CD4-positive, alpha-beta T cell treated with Interleukin-10 for 1 hour (primary cell): ENCODE results near the gene CLDN5.

Experiments used
- DNase-seq: peaks from one replicate; pipeline ENCODE4 v3.0.0-alpha.2; 2020

Gene CLDN5

DNA sequence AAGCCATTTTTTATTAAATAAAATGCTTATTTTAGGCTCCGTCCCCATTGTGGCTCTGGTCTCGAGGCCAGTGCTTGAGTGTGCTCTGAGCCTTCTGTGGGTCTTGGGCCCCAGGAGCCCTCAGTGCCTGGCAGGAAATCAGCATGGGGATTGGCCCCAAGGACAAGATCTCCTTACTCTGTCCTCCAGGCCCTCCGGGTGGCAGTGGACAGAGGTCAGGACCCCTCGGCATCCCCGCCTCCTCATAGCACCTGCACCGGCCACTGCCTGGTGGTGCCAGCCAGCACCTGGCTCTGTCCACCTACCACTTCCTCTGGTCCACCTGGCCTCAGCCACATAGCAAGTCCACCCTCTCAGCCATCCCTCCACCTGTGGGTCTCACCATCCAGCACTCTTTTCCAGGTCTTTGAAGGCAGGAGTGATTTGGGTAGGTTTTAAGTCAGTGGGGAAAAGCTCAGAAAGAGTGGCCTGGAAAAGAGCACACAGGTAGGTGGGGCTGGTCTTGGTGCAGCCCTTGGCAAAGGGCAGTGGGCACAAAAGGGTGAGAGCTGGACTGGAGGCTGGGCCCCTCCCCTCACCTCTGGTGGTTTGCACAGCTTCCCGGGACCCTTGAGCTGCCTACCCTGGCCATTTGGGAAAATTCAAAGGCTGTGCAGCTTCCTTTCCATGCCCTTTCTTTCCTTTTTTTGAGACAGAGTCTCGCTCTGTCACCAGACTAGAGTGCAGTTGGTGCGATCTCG is 3.5 kb downstream of the CLDN5 start:
- no peak for DNase-seq

DNA sequence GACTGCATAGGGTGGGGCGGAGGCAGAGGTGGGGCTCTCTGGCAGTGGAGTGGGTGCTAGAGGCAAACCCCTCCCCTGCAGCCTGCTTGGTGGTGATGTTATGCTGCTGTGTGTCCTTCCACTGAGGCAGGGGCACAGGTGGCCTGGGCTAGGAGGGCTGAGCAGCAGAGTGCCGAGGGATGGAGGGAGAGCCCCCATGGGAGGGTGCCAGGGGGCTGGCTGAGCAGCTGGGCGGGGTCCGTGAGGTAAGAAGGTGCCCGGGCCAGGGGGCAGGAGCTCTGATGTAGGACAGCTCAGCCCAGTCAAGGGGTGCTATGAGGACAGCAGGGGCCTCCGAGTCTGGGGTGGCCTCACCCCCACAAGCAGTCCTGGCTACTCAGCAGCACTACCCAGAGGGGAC is 4.2 kb downstream of the CLDN5 start:
- no peak for DNase-seq

DNA sequence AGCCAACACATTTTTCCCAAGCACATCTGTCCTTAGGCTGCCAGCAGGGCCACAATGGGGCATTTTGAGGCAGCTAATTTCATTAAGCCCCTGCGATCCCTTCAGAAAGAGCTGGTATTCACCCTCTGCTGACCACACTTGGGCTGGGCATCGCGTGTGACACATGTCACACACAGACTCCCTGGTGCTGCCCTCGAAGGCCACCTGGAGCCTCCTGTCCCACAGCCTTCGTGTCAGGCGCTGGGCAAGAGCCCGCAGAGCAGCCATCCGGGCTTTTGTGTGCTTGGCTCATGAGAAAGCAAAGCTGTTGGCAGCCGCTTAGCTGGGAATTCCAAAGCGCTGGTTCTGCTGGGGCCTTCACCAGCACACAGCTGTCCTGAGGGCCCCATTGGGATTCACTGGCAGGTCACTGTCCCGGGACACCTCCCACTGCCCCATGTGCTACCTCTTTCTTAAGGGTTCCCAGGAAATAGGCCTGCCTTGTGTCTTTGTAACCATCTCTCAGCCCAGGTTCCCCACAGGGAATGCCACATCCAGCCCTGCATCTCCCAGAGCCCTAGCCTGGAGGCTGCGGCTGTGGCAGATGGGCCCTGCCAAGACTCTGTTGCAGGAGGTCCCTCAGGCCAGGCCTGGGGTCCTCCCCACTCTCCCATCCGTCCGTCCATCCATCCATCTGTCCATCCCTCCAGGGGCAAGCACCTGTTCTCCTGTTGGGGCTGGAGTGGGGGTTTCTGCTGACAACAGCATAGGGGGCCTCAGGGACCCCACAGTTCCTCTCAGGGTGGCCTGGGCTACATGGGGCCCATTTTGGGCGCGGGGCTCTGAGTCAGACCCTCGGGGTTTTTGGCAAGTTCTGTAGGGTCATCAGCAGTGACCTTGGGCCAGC is 4.9 kb downstream of the CLDN5 start:
- DNase-seq, result no peak

DNA sequence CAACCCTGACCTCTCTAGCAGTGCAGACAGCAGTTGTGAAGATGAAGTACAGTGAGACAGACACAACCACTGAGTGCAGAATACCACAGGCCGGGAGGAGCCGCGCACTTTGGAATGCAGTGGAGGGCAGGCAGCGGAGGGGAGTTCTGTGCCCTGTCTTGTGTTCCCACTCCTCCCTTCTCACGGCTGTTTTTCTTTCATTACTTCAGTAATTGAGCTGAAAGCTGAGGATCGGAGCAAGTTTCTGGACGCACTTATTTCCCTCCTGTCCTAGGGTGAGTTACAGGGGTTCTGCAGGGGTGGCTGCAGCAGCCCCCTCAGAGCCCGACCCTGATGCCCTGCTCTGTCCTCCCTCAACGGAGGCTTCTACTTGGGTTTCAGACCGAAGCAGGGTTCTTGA is 5.6 kb downstream of the CLDN5 start:
- no peak for DNase-seq

DNA sequence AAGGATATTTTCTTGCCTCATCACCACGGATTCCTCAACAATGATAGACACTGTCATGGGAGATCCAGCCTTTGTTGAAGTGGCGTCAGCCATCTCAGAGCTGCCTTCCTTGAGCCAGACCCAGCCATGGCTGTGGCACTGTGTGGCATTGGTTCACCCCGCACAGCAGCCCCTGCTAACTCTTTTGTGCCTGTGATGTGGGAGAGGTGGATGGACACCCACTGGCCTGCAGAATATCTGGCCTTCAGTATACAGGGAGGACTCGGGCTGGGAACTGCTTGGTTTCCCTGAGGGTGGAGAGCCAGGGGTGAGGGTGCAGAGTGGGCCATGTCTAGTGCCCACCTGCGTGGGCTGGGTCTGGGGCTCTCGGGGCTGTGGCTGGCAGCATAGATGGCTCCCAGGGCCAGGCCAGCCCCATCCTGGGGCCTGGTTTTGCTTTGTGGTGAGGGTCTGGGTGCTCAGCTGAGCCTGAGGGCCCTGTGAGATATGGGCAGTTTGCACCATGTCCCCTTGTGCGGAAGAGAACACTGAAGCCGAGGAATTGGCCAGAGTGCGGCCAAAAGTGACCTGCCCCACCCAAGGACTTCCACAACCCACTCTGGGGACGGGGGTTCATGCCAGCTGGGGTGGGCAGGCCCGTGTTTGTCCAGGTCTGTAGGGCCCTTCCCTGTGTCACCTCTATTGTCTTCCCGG is 6.1 kb downstream of the CLDN5 start:
- no peak for DNase-seq

DNA sequence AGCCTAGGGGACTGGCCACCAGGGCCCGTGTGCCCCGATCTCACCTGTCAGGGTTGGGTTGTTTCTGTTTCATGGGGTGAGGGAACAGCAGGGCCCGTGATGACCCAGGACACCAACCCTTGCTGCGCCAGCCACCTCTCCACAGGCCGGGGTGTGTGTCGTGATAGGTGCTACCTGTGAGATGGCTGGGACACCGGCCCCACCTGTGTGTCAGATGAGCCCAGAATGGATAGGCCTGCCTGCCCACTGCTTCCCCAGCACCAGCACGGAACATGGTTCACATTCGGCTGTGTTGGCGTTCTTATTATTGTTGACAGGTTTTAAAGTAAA is 7.1 kb downstream of the CLDN5 start:
- no peak for DNase-seq

DNA sequence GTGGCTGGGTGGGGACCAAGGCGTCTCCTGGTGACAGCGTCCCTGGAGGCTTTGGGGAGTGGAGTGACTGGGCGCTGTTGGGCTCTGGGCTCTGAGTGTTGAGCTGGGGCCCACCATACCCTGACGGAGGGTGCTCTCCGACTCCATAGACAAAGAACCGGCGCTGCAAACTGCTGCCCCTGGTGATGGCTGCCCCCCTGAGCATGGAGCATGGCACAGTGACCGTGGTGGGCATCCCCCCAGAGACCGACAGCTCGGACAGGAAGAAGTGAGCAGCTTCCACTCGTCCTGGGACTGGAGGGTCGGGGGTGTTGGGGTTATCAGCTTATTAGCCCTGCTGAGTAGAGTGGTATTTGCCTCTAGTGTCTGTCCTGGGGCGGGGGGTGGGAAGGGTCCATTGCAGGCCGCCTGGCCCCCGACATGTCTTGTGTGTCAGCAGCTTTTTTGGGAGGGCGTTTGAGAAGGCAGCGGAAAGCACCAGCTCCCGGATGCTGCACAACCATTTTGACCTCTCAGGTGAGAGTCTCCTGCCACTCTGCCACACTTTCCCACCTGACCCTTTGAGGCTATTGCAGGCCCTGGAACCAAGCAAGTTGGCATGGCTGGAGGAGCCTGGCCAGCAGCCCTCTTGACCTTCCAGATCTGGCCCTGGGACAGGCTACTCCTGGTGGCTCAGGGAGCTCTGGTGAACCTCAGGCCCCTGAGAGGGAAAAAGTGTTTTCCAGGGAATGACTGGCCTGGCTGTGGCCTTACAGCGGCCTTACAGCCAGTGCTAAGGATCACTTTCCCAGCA is 7.6 kb downstream of the CLDN5 start:
- no peak for DNase-seq

DNA sequence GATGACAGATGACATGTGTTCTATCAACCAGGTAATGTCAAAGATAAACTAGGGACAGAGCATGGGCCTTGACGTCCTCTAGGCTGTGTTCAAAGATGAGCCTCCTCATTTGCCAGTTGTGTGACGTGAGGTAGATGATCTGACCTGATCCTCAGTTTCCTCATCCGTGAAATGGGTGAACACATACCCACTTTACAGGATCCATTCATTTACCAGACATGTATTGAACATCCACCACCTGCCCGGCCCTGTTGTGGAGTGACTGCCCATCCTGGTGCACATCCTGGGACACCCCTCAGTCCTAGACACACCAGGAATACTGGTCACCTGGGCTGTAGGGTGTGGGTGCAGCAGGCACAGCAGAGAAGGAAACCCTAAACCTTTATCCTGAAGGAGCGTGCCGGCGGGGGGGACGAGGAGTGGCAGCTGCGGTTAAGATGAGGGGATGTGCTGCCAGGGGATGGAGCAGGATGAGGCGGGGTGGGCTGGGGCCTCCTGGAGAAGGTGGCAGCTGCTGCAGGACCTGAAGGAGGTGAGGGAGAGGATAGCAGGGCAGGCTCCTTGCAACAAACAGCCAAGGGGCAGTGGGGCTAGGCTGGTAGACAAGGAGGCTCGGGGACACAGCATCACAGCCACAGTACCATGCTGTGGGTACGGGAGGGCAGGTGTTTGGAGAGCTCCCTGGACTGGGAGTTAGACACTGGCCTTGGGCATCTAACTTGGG is 8.4 kb downstream of the CLDN5 start:
- no peak for DNase-seq

DNA sequence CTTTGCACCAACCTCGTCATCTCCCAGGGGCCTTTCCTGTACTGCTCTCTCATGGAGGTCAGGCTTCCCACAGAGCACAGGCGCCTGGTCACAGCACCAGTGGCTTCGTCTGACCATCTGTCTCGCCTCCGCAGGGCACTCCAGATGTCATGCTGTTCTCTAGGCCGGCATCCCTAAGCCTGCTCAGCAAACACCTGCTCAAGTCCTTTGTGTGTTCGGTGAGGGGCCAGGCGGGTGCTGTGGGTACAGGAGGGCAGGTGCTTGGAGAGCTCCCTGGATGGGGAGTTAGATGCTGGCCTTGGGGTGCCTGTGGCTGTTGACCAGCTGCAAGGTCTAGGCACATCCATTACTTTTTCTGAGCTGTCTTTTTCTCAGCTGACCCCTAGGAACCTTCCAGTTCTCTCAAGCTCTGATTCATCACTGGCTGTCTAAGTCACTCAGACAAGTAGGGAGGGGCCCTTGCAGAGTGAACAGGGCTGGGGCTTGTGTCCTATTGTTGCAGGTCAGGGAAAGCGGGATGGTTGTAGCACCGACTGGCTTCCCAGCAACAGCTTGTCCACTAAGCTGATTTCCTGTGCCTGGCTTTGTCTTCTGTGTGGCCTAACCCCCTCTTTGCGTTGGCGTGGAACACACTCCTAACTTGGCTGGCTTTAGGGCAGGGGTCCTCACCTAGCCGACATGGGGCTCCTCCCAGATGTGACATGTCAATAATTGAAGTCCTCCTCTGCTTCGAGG is 9.2 kb downstream of the CLDN5 start:
- DNase-seq, result no peak

DNA sequence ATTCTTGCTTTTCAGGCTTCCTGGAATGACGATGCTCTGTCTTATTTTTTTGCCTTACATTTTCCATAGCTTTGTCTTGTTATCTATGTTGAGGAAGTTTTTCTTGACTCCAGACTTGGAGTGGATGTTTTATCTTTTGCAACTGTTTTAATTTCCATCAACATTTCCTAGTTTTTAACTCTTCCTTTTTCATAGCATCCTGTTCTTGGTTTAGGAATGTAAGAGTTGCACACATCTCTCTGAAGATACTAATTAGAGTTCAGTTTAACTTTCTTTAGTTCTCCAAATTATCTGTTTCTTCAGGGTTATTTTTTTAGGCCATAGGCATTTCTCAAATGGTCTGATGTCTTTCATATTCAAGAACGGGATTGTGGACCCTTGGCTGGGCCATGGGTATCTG is 10.4 kb downstream of the CLDN5 start:
- DNase-seq, result no peak

DNA sequence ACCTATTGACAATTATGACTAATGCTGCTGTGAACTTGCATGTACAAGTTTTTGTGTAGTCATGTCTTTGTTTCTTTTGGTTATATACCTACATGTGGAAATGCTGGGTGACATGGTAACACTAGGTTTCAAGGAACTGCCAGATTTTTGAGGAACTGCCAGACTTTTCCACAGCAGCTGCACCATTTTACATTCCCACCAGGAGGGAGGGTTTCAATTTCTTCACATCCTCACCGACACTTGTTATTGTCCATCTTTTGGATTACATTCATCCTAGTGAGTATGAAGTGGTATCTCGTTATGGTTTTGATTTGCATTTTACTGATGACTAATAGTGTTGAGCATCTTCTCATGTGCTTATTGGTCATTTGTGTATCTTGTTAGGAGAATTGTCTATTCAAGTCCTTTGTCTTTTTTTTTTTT is 13.3 kb downstream of the CLDN5 start:
- DNase-seq, result no peak

DNA sequence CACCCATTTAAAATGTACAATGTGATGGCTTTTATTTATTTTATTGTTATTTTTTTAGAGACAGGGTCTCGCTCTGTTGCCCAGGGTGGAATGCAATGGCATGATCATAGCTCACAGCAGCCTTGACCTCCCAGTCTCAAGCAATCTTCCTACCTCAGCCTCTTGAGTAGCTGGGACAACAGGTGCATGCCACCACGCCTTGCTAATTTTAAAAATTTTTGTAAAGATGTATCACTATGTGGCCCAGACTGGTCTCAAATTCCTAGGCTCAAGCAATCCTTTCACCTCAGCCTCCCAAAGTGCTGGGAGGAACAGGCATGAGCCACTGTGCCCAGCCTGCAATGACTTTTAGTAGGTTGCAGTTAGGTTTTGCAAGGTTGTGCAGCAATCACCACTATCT is 14.3 kb downstream of the CLDN5 start:
- DNase-seq, result no peak

DNA sequence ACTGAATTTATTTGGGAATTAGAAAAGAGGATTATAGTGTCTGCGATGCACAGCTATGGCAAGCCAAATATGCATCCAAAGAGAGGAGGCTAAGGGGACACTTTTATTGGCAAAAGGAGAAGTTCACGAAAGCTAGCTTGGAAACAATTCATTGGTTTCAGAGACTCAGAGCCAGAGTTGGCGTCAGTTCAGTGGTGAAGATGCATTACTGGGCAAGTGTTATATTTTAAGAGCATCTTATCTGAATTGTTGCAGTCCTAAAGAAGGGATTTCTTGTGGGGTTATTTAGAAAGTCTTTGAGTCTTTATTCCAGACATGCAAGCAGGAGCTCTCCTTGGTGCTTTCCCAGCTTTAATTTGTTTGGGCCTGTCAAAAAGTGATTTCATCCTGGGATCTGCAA is 15.0 kb downstream of the CLDN5 start:
- DNase-seq, result no peak

DNA sequence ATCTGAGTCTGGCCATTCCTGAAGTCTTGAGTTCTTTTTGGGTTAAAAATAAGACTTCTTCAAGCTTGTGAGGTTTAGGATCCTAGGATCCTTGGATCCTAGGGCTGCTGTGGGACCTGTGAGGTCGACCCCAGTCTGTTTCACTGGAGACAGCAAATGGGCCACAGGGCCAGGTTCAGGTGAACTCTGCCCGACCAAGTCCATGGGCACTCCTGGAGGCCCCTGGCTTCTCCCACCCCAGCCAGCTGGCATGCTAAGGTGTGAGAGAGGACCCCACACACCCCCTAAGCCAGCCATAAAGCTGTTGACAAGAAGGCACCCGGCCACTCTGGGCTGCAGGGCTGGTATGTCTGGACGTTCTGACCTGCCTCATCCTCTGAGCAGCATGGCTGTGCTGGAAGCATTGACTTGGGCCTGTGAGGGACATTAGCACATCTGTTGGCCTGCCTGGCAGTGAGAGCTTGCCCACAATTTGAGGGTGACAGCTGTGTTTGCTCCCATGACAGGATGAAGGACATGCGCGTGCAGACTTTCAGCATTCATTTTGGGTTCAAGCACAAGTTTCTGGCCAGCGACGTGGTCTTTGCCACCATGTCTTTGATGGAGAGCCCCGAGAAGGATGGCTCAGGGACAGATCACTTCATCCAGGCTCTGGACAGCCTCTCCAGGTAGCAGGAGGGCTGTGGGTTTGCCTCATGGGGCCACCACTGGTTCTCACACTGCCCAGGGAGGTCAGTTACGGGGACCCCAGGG is 16.0 kb downstream of the CLDN5 start:
- DNase-seq, result no peak

DNA sequence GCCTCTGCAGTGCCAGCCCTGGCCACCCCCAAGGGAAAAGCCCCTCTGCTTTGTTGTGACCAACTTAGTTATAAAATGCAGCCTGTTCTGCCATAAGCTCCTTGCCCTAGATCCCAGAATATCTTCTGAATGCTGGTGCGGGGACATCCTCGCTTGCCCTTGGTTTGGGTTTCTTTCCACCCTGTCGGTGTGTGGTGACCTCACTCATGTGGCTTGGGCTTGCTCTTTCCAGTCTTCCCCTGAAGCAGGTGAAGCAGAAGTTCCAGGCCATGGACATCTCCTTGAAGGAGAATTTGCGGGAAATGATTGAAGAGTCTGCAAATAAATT is 16.7 kb downstream of the CLDN5 start:
- DNase-seq, result no peak

DNA sequence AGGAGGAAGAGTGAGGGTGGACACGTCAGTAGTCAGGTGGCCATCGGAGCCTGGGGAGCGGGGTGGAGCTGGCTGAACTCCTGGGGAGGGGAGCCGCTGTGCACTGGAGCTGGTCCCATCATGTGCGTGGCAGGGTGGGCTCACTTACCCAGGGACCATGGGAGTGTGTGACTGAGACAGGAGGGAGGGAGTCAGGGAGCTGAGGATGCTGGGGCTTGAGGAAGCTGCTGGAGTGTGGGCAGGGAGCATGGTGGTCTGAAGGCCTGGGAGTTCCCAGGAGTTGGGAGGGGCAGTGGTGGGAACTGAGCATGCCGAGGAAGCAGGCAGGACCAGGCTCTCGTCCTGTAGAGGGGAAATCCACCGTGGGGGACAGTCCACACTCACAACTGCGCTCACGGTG is 18.0 kb downstream of the CLDN5 start:
- DNase-seq, result no peak

DNA sequence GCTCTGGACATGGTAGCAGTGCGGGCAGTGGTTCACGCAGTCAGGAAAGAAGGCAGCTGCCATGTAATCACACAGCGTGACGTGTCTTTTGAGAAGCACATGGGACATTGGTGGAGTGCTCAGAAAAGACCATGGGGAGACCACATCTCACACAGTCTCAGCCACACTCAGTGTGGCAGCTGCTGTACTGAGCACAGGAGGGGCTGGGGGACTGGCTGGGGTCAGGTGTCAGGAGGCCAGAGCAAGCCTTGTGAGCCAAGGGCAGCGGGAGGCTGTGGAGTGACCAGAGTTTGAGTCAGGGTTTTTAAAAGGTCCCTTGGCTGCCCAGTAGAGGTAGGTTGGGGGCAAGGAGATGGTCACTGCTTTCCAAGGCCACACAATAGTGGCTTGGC is 18.5 kb downstream of the CLDN5 start:
- no peak for DNase-seq

DNA sequence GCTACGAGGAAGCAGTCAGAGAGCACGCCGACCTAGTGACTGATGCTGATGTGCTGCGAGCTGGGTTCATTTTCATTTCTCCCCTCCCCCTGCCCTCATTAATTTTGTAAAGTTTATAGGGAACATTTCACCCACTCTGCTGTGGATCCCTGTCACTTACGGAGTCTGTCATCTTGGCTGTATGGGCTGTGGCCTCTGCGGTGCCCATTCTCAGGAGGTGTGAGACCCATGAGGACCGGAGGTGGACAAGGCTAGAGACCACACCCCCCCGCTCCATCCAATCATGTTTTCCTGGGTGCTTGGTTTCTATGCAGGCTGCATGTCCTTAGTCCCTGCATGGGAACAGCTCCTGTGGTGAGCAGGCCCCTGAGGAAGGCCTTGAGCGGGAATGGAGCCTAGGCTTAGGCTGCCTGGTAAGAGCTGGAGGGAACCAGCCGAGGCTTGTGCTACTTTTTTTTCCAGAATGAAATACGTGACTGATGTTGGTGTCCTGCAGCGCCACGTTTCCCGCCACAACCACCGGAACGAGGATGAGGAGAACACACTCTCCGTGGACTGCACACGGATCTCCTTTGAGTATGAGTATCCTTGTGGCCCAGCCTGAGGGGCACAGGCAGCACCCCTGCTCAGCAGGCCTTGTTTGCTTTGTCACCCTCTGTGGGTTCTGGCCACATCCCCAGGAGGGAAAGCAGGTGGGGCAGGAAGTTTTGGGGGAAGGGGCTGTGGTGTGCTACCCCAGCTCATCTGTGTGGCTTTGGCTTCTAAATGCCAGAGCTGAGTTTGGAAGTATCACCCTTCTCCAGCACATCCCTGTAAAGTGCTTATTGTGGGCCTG is 19.1 kb downstream of the CLDN5 start:
- no peak for DNase-seq

DNA sequence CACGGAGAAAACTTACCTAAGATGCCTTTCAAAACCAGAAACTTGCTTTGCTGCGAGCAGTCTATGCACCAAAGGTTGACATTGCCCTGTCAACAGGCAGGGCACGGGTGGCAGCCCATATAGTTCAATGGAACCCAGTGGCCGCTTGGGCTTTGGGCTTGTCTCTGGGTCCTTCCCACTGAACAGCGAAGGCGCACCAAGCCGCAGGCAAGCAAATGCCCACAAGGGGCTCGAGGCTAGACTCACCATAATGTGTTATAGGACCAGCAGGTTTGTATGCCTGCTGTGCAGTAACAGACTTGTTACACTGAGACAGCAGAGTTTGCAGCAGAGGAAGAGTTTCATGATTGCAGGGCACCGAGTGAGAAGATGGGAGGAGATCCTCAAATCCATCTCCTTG is 20.3 kb downstream of the CLDN5 start:
- no peak for DNase-seq

DNA sequence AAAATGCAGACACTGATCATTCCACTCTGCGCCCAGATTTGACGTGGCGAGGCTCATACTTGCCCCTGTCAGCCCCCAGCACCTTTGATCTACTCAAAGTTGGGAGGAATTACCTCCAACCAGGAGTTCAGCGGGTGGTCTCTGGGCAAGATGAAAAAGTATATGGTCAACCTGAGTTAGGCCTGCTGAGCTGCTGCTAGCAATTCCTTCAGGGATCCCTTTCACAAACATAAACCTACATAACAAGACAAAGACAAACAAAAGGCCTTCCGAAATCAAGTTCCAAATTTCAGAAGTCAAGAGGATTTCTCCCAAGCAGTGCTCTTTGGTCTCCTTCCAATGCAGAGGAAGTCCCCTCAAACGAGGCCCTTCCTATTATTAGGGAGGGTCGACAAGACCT is 20.8 kb downstream of the CLDN5 start:
- no peak for DNase-seq
